Germinal center (tissue), 1 donor: ENCODE measurements around the gene DKKL1.

Experiments
- DNase-seq: peaks from one replicate; pipeline ENCODE4 v3.0.0; 2012; ENCODE audit warnings: mixed read lengths, low spot score

DKKL1 gene

GRCh38 chr19:49338023-49338677 lies 25.5 kb upstream of the DKKL1 start:
- DNase-seq = no peak

DNA sequence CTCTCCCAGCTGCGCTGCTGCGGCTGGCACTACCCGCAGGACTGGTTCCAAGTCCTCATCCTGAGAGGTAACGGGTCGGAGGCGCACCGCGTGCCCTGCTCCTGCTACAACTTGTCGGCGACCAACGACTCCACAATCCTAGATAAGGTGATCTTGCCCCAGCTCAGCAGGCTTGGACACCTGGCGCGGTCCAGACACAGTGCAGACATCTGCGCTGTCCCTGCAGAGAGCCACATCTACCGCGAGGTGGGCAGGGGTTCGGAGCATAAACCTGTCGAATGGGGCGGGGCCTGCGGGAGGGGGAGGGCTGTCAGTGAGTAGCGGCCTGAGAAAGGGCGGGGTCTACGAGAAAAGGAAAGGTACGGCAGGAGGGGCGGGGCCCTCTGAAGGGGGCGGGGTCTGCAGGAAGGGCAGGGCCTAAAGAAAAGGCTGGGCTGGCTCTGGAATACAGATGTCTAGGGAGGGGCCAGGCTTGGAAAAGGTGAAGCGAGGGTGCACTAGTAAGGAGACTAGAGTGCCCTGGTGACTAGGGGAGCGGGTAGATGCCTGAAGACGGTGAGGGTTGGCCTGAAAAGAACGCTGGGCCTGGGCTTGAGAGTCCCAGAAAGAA lies 24.9 kb upstream of the DKKL1 start:
- DNase-seq = peak; percentile 85

DNA sequence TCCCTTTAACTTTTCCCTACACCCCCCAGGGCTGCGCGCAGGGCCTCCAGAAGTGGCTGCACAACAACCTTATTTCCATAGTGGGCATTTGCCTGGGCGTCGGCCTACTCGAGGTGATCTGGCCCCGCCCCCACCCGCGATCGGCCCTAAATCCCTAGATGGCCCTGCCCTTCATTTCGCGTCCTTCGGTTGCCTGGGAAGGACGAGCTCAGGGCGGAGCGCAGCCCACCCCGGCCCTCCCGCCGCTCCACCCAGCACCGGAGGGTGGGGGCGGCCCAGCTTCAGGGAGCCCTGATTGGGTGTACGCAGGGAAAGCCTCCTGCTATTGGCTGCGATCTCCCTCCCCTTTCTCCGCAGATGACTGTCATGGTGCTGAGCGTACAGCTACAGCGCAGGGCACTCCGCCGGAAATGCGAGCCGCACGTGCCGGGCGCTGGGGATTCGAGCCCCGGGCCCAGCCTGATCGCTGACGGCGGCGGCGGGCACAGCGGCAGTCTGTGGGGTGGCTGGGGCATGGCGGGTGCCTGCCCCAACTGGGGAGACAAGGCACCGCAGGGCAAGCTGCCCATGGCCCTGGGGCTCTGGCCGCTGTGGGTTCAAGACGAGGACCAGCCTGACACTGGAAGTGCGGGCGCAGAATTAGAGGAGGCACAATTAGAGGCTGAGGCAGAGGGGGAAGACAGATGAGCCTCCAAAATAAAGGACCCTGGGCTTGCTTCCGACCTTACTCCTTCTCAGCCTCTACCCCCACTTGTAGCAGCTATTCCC lies 24.2 kb upstream of the DKKL1 start:
- peak; percentile 54 for DNase-seq

DNA sequence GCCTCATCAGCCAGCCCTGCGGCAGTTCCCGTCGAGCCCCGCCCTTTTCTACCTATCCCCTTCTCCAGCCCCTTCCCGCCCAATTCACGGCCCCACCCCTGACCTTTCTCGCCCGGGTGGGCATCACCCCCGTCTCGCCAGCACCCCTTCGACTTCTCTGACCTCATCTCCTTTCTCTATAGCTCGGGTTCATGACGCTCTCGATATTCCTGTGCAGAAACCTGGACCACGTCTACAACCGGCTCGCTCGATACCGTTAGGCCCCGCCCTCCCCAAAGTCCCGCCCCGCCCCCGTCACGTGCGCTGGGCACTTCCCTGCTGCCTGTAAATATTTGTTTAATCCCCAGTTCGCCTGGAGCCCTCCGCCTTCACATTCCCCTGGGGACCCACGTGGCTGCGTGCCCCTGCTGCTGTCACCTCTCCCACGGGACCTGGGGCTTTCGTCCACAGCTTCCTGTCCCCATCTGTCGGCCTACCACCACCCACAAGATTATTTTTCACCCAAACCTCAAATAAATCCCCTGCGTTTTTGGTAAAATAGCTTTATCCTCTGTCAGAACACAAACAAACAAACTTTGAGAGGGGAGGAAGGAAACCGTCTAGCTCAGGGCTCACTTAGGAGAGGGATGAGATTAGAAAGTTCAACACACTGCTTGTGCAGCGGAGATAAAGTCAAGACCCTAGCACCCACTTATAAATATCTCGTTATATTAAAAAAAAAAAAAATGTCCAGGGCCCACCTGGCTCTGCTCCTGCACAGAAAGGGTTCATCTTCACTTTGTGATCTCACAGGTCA lies 23.4 kb upstream of the DKKL1 start:
- peak; percentile 97 for DNase-seq

DNA sequence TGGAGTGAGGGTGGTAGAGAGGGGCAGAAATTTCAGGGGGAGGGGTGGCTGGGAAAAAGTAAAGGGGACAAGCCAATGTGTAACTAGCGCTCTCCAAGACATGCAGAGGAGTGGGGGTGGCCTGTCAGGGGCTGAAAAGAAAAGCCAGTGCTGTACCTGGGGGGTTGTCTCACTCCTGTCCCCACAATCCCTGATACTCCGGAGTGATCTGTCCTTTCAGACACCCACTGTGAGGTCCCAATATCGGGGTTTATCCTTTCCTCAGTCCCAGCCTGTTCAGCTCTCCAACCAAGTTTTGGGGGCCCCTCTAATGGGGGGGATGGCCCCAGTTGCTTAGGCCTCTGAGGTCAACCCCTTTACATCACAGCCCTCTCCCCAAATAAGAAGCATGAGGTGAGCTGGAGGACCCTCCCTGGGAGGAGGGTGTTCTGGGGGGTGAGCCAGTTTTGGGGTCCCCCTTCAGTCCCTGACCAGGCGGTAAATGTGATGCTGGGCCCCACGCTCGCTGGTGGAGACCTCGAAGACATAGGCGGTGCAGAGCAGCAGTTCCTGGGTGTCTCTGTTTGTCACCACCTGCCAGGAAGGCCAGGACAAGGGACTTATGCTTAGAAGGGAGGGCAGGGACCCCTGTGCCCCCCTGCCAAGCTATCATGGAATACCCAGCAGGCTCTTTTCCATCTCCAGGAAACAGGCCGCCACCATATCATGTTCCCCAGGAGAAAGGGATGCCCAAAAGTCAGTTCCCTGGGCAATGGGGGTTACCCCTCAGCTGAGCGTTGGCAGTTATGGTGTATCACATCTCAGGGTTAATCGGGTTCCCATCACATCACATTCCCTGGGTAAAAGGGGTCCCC lies 22.6 kb upstream of the DKKL1 start:
- no peak for DNase-seq

GRCh38 chr19:49342291-49342721 lies 21.4 kb upstream of the DKKL1 start:
- no peak for DNase-seq

DNA sequence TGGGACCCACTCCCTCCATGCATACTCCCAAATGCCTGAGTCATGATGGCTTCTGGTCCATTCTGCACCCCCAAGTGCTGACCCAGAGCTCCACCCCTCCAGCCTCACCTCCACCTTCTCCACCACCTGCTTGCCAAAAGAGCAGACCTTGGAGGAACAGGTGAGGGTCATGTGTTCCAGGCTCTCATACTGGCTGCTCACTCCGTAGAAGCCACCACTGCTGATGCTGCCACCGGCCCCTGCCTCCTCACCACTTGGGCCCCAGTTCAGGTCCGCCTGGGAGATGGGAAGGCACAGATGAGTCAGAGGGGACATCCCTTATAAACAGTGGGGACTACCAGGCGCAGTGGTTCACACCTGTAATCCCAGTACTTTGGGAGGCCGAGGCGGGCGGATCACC lies 20.6 kb upstream of the DKKL1 start:
- no peak for DNase-seq

GRCh38 chr19:49344505-49345423 lies 18.9 kb upstream of the DKKL1 start:
- DNase-seq = no peak

GRCh38 chr19:49347191-49347590 lies 16.5 kb upstream of the DKKL1 start:
- no peak for DNase-seq

- peak; percentile 63 for DNase-seq
Observed at GRCh38 chr19:49347835-49348234, 15.8 kb upstream of the DKKL1 start.

- DNase-seq = no peak
Observed at GRCh38 chr19:49348305-49349189, 15.1 kb upstream of the DKKL1 start.

DNA sequence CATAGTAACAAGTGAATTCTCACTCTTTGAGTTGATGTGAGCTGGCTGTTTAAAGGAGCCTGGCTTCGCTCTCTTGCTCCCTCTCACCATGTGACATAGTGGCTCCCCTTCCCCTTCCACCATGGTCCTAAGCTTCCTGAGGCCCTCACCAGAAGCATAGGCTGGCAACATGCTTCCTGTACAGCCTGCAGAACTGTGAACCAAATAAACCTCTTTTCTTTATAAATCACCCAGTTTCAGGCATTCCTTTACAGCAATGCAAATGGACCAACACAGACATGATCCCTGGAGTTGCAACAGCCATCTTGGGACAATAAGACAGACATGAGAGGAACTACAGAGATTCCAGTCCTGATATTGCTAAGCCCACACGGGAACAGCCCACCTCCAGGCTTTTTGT lies 14.1 kb upstream of the DKKL1 start:
- no peak for DNase-seq

- DNase-seq = no peak
Observed at GRCh38 chr19:49355909-49356353, 7.7 kb upstream of the DKKL1 start.

DNA sequence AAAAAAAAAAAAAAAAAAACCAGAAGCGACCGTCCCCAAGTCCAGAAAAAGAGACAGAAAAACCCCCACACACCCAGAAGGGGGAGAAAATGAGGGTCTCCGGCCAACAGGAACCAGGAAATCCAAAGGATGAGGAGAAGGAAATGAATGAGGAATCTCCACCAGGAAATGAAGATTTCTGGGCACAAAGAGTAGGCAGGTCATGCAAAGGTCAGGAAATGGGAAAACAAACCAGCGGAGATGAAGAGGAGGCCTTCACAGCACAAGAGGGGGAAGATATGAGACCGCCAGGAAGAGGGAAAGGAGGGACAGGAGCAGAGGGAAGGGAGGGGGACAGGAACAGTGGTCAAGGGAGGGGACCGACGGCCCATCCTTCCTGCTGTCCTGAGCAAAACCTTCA lies 7.3 kb upstream of the DKKL1 start:
- no peak for DNase-seq

- DNase-seq = peak; percentile 30
Observed at GRCh38 chr19:49357186-49357585, 6.5 kb upstream of the DKKL1 start.

GRCh38 chr19:49359851-49360820 lies 3.5 kb upstream of the DKKL1 start:
- no peak for DNase-seq

GRCh38 chr19:49361438-49362047 lies 2.1 kb upstream of the DKKL1 start:
- DNase-seq = peak; percentile 40
